Activated CD4-positive, alpha-beta T cell treated with anti-CD3 and anti-CD28 coated beads for 1 hour (primary cell): ENCODE data around the gene RAF1.
"Not testable (repeated sequence)": the region's sequence is repeated elsewhere in the genome, so short reads cannot be mapped to it uniquely, and the experiment has no call there.

Source experiments
- DNase-seq: peaks from one replicate; pipeline ENCODE4 v3.0.0-alpha.2; 2020

Gene RAF1

DNA sequence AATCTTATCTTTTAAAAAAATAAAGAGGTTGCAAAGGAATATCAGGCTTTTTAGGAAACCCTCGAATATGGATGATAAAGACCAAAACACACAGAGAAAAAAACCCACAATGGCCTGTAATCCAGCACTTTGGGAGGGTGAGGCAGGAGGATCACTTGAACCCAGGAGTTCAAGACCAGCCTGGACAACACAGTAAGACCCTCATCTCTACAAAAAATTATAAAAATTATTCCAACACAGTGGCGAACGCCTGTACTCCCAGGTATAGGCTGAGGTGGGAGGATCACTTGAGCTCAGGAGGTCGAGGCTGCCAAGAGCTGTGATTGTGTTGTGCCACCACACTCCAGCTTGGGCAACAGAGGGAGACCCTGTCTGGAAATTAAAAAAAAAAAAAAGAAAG lies 30.8 kb downstream of the RAF1 start:
- DNase-seq = no peak

DNA sequence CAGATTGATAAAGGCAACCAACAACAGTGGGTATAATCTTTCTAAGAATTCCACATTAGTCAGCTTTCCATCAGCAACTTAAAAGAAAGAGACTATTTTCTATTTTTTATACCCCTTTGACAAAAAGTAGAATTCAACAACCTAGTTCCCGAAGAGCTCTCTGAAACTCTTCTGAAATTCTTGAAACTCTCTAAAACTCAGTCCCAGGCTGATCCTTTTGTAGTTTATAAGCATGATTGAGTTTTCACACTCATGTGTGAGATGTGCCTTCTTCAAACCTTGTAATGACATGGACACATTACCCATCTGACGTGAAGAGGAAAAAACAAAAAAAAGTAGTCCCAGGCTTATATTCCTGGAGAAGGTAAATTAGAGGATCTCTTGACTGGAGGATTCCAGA lies 31.4 kb downstream of the RAF1 start:
- no peak for DNase-seq

DNA sequence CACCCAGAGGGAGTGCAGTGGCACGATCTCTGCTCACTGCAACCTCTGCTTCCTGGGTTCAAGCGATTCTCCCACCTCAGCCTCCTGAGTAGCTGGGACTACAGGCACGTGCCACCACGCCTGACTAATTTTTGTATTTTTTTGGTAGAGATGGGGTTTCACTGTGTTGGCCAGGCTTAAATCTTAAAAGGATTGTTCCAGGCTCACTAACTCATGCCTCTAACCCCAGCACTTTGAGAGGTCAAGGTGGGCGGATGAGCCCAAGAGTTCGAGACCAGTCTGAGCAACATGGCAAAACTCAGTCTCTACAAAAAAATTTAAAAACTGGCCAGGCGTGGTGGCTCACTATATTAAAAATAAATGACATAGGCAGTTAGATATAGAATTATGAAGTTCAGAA lies 33.1 kb downstream of the RAF1 start:
- not testable (repeated sequence) for DNase-seq

DNA sequence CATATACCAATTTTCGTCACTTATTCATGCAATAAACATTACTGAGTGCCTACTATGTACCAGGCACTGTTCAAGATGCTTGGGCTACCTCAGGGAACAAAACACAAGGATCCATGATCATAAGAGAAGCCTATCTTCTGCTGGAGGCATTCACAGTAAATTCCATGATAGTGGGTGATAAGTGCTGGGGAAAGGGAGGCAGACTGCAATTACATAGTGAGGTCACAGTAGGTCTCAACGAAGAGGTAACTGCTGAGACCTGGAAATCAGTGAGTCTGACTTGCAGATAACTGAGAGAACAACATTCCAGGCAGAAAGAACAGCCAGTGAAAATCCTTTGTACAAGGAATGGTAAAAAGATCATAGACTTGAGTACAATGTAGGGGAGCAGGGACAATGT lies 33.6 kb downstream of the RAF1 start:
- DNase-seq = no peak

DNA sequence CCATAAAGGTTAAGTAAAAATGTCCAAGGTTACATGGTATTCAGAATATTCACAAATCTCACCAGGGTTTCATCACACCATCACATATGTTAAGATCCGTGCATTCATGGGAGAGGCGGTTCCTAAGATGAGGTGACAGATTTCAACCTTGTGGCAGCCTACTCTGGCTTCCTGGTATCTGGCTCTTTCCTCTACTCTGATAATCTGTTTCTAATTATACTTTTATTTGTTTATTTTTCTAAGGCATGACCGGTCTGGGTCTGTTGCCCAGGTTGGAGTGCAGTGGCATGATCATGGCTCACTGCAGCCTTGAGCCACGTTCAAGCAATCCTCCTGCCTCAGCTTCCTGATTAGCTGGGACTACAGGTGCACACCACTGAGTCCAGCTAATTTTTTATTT lies 34.4 kb downstream of the RAF1 start:
- no peak for DNase-seq

DNA sequence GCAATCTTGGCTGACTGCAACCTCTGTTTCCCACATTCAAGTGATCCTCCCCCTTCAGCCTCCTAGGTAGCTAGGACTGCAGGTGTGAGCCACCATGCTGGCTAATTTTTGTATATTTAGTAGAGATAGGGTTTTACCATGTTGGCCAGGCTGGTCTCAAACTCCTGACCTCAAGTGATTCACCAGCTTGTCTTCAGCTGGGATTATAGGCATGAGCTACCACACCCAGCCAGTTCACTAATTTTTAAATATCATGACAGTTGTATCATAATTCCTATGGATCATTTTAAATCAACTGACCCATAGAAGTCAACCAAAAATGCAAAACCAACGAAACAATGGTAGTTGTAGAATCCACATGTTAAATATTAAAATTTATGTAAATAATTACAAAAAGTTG lies 35.1 kb downstream of the RAF1 start:
- no peak for DNase-seq

DNA sequence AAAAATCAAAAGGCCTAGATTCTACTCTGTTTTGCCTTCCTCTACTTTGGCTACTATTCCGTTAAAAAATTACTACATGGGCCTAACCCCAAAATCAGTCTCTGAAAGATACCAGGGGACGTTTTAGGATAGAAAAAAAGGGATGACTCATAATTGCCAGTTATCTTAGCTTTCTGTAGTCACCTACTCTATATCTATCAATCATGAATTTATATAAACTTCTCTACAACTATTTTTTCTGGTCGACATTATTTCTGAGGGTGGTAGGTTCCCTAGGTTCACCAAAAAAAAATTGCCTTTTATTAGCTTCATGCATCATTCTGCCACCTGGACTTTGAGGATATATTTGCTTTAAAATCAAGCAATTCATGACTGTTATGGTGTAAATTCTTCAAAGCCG lies 36.5 kb downstream of the RAF1 start:
- no peak for DNase-seq

DNA sequence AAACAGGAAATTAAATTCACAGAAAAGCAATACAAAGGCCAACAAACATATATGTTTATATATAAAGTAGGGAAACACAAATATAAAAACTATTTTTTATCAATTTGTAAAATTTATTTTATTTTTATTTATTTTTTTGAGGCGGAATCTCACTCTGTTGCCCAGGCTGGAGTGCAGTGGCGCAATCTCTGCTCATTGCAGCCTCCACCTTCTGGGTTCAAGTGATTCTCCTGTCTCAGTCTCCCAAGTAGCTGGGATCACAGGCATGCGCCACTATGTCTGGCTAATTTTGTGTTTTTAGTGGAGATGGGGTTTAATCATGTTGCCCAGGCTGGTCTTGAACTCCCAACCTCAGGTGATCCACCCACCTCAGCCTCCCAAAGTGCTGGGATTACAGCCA lies 39.0 kb downstream of the RAF1 start:
- not testable (repeated sequence) for DNase-seq

DNA sequence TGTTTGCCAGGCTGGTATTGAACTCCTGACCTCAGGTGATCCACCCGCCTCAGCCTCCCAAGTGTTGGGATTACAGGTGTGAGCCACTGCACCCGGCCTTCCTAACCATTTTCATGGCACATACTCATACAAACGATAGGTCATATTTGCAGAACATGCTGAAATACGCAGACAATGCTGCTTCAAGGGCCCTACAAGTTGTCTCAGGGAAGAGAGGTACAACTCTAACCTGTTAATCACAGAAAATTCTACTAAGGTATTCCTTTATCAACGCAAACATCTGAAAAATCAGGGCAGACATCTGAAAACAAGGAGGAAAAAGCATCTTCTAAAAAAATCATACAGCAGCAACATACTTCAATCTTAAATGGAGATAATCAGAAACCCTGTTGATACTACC lies 39.9 kb downstream of the RAF1 start:
- DNase-seq = no peak

DNA sequence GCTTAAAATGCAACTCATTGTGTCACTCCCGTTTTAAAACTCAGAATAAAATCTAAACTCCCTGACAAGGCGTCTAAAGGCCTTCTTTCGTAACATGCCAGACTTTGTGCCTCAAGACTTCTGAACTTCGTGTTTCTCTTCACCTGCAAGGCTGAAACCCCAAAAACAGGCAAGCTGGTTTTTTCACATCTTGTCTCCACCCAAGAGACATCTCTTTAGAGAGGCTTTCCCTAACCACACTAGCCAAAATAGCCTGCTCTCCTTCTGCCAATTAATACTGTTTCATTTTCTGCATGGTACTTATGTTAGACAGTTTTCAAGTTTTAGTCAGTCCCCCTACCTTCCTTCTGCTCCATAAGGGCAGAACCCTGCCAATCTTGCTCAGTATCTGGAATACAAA lies 41.6 kb downstream of the RAF1 start:
- DNase-seq = no peak

DNA sequence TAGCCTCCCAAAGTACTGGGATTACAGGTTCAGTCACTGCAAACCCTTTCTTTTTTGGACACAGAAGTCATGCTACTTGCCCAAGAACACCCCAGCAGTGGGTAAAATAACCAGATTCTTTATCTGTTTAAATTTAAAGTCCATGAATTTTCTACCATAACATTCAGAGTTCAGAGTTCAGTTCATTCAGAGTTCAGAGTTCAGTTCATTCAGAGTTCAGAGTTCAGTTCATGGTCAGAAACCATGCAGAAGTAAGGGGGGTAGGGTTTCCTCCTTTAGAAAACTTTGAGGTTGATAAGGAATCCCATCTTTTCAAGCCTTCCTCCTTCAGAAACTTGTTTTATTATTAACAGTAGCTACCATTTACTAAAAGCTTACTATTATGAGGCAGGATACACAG lies 43.2 kb downstream of the RAF1 start:
- DNase-seq = no peak

DNA sequence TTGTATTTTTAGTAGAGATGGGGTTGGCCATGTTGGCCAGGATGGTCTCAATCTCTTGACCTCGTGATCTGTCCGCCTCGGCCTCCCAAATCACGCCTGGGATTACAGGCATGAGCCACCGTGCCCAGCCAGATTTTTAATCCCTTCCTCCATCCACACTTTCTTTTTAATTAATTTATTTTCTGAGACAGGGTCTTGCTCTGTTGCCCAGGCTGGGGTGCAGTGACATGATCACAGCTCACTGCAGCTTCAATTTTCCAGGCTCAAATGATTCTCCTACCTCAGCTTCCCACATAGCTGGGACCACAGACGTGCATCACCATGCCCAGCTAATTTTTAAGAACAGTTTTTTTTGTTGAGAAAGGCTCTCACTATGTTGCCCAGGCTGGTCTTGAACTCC lies 43.6 kb downstream of the RAF1 start:
- DNase-seq = no peak

DNA sequence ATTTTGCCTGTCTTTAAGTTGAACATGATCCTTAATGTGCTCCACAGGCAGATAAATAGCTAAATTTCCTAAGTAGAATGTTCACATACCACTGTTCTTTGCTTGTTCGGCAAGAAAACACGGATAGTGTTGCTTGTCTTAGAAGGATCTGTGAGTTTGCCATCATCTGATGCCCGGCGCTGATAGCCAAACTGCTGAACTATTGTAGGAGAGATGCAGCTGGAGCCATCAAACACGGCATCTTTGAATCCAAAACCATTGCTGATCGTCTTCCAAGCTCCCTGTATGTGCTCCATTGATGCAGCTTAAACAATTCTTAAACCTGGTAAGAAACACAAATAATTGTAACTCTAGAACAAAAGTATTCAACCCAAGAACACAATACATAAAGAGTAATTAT lies 45.5 kb downstream of the RAF1 start:
- no peak for DNase-seq

DNA sequence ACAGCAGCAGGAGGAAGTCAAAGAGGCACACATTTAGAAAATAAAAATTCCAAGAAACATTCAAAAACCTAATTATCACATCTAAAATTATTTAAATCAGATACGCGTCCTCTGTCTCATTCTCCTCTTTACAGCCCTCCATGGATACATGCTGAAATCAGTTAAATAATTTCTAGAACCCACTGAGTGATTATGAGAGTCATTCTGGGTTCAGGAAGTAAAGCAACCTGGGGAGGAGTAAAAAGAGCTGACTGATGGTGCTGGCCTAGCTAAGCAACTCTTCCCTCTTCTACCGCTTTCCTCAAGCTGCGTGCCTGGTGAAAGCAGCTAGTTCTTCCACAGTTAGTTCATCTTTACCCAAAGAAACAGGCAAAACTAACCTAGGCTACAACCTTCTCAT lies 48.7 kb downstream of the RAF1 start:
- DNase-seq = no peak

DNA sequence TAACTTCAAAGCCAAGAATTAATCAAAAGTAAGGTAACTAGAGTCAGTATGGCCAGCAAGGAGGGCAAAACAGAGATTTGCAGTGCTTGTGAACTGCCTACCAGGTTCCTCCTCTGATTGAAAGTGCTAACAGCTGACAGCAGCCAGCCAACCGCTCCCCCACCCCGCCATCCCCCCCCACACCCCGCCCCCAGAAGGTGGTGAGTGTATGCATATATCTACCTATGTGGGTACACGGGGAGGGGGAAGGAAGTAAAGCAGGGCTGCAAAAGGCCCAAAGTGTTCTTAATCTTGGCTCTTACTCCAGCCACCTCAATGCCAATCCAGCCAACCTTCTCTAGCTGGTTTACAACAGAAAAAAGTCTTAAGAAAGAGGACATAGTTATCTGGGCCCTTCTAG lies 50.7 kb downstream of the RAF1 start:
- no peak for DNase-seq

DNA sequence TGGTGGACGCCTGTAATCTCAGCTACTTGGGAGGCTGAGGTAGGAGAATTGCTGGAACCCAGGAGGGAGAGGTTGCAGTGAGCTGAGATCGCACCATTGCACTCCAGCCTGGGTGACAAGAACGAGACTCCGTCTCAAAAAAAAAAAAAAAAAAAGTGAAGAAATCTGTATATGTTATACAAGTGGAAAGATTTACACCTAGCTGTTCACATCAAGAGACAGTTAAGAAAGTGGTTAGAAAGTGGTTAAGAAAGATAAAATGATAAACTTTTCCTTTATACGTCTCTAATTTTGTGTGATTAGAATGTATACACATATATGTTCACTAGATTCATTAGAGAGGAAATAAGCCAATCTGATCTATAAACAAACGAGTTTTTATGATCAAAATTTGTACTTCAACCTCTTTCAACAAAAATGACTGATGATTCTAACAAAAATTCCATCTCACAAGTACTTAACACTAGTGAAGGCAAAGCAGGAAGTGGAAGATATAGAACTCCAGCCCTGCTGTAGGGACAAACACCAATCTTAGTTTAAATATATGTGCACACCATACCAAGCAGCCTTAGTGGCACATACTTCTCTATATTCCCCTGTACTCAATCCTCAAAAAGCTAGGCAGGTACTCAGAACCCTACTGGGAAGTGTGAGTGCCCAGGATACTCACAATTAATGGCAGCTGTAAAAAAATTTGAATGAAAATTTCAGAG lies 51.2 kb downstream of the RAF1 start:
- no peak for DNase-seq

DNA sequence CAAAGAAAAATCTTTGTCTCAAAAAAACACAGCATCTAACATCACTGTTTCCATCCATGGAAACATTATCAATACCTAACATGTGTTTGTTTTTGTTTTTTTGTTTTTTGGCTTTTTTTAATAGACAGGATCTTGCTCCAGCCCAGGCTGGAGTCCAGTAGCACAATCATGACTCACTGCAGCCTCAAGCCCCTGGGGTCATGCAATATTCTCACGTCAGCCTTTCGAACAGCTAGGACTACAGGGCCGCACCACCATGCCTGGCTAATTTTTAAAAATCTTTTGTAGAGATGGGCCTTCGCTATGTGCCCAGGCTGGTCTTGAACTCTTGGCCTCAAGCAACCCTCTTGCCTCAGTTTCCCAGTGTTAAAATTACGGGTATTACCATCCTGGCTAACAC lies 52.8 kb downstream of the RAF1 start:
- no peak for DNase-seq

DNA sequence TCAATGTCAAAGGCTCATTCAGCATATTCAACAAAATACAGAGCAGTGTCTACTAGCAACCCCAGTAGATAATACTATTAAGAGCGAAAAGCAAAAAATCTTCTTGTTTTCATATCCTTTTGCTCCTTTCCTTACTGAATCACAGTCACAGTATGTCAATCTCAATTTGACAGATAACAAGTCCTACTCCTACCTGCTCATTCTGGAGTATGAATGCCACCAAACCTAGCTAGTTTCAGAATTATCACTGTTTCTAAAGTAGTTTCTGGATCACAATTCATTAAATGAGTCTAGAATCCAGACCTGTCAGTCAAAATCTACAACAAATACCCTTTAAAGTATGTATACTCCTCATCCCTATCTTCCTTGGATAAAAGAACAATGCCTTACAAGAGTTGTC lies 55.5 kb downstream of the RAF1 start:
- no peak for DNase-seq

DNA sequence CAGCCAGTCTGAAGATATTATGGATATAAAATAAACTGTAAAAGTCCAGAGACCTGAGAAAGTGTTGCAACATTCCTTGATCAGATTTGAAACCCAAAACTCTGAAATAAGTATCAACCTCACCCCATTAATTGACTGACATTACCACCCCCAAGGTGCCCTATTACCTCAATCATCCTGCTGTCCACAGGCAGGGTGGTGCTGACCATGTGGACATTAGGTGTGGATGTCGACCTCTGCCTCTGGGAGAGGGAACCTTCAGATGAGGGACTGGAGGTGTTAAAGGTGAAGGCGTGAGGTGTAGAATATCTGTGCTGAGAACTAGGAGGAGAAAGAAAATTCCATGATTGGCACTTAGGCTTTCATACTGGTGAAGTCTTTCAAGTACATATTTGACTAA lies 59.9 kb downstream of the RAF1 start:
- DNase-seq = no peak

DNA sequence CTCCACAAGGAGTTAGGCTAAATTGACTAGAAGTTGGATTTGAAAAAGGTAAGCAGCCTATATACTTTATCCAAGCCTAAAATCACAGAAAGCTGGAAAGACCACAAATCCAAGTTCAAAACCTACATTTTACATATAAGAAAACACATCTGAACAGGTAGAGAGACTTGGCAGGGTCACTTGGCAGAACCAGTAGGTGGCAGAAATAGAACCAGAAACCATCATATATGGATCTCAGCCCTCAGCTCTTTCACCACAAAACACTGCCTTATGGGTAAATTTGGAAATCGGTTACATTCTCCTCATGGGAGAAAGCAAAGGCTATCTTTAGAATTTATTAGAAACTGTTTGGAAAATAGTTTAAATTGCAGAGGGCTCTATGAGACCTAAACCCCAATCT lies 62.8 kb downstream of the RAF1 start:
- no peak for DNase-seq

DNA sequence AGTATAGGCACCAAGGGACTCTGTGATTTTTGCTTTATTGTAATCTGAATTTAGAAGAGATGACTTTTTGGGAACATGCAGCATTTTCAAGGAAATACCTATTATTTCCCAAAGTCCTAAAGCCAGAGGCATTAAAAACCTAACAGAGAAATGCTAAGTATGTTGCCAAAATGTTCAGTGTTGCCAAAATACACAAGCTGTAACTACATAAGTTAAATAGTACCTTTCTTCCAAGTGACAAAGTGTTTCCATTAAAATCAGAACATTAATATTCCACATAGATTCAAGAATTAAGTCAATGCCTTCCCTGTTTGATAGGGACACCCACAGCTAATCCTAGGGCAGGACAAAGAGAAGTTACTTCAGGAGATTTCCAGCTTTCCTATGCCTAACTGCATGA lies 65.0 kb downstream of the RAF1 start:
- DNase-seq = no peak

DNA sequence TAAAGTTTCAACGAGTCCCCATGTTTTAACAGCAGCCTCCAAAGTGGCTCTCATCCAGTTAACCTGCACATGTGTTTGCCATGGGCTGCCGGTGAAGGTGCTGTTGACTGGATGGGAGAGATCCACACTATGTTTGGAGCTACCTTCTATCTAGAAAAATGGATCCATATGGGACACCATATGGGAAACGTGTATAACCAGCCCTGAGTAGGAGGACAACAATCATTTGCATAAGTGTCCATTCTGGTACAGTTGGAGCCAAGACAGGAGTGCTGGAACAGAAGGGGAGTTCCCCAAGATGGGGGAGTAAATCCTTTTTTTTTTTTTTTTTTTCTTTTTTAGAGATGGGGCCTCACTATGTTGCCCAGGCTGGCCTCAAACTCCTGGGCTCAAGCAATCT lies 70.4 kb downstream of the RAF1 start:
- DNase-seq = no peak

DNA sequence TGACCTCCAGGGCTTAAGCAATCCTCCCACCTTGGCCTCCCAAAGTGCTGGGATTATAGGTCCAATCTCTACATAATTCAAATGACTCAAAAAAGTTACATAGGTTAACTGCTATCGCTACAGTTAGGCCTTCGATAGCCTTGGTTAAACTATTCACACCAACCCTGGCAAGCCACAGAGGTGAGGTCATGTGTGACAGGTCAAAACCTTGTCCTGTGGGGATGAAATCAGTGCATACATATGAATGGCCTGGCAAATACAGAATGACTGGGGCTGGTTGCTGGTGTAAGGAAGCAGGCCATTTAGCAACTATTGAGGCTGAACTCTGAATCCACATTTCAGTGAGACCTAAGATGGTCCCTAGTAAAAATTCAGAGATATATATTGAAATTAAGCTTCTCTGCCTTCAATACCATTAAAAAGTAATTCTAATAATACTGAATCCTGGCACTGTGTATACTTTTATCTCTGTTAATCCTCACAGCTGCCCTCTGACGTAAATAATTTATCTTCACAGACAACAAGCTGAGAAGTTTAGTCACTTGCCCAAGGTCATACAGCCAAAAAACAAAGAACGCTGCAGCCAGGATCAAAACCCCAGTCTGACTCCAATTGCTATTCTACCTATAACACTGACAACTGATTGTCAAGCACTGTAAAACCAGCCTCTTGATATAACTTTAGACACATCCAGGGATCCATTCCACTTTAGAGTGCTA lies 71.8 kb downstream of the RAF1 start:
- no peak for DNase-seq

DNA sequence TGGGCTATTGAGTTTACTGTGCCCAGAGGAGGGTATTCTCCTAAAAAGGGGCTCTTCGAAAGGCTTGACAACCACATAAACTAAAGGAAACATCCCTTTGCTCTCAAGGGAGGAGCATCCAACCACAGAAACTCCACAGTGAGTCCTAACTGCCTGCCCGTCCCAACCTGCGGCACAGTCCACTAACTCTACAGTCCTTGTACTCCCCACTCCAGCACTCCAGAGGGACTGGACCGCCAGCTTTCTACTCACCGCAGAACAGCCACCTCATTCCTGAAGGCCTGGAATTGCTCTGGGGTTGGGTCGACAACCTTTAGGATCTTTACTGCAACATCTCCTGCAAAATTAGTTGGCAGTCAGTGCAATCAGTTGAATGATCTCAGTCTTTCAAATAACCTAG lies 72.5 kb downstream of the RAF1 start:
- DNase-seq = no peak

DNA sequence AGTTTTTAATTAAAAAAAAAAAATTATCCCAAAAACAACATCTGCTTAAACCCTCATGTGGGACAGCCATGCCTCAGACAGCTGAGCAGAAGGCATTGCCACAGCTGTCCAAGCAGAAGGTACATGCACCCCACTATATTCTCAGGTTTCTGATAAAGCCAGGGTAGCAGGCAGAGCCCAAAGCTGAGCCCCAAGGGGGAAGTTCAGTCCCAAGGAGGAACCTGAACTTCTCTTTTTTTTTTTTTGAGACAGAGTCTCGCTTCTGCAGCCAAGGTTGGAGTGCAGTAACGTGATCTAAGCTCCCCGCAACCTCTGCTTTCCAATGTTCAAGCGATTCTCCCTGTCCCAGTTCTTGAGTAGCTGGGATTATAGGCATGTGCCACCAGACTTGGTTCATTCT lies 73.8 kb downstream of the RAF1 start:
- DNase-seq = no peak
